ENCODE data around the gene NOC2L.

- TF ChIP-seq CTCF (IDR thresholded peaks at IDR 0.05), result no peak
- TF ChIP-seq POLR2A (IDR thresholded peaks at IDR 0.05), result peak in 1 of 2 donors; percentile 2
Observed at GRCh38 chr1:960363-961131, 1.5 kb upstream of the NOC2L start, which contains the start of gene KLHL17.
